Tibial artery (tissue), 4 donors: ENCODE measurements around the gene ADAMTS17.

ENCODE experiments used
- DNase-seq, 2 donors: peaks; one replicate each; pipeline ENCODE4 v3.0.0-alpha.2; 2019
- H3K27ac ChIP-seq, 2 donors: fragments of 200-600 bp; sonication (generic) in 1 of 2; 1 replicate in 1 of 2; 2 replicates in 1 of 2; pipeline ENCODE4 v1.5.1; 2018 to 2019; ENCODE audit warnings: mild to moderate bottlenecking in 1 of 2
- H3K27me3 ChIP-seq, 2 donors: fragments of 200-600 bp; sonication (generic) in 1 of 2; one replicate each; pipeline versions ENCODE4 v1.5.1 to v1.6.0; 2016 to 2019
- H3K36me3 ChIP-seq, 3 donors: fragments of 200-600 bp; sonication (generic) in 2 of 3; one replicate each; pipeline ENCODE4 v1.5.1; 2016 to 2019; ENCODE audit warnings: mild to moderate bottlenecking in 2 of 3
- H3K4me1 ChIP-seq, 4 donors: fragments of 200-600 bp; sonication (generic) in 2 of 4; 1 replicate in 3 of 4; 2 replicates in 1 of 4; pipeline ENCODE4 v1.5.1; 2016 to 2019
- H3K4me3 ChIP-seq, 2 donors: fragments of 200-600 bp; sonication (generic) in 1 of 2; 1 replicate in 1 of 2; 2 replicates in 1 of 2; pipeline ENCODE4 v1.5.1; 2018 to 2019; ENCODE audit warnings: mild to moderate bottlenecking in 2 of 2
- H3K9me3 ChIP-seq, 3 donors: fragments of 200-600 bp; sonication (generic) in 1 of 3; one replicate each; pipeline ENCODE4 v1.5.1; 2016 to 2019
- CTCF ChIP-seq, 2 experiments: fragments of 200-600 bp in 1 of 2; fragments of 450-650 bp in 1 of 2; IDR thresholded peaks; one replicate each; pipeline ENCODE4 v1.5.1; 2017 to 2019; ENCODE audit warnings: antibody characterized with exemption in 2 of 2, mild to moderate bottlenecking in 1 of 2, moderate library complexity in 1 of 2
- intact Hi-C: fragments of 100-400 bp; cut with DNase I; formaldehyde crosslinking; loops from one replicate; pipeline ENCODE4 v1.15.0; 2023; ENCODE audit warnings: low total_unique reads

Gene ADAMTS17

GRCh38 chr15:100298257-100298656 is 43.5 kb downstream of the ADAMTS17 start:
- no peak for TF ChIP-seq CTCF (IDR thresholded peaks at IDR 0.05)
- no peaks in the 10 kb centered on the region for H3K27me3 ChIP-seq
- peaks cover 0 to 10% (median 5%) of the 10 kb centered on the region in 3 donors for H3K9me3 ChIP-seq
- H3K4me3 ChIP-seq = no peak overlapping the region
- no peaks in the 10 kb centered on the region for H3K36me3 ChIP-seq
- no peak overlapping the region for H3K27ac ChIP-seq
- no peak for DNase-seq
- H3K4me1 ChIP-seq = peaks cover 0 to 6% (median 0%) of the 10 kb centered on the region in 4 donors
- intact Hi-C loops = no loop called here

GRCh38 chr15:100297812-100298211 is 44.0 kb downstream of the ADAMTS17 start:
- no peak for DNase-seq
- peaks cover 0 to 6% (median 0%) of the 10 kb centered on the region in 4 donors for H3K4me1 ChIP-seq
- intact Hi-C loops = no loop called here
- H3K4me3 ChIP-seq = no peak overlapping the region
- H3K27me3 ChIP-seq = no peaks in the 10 kb centered on the region
- no peaks in the 10 kb centered on the region for H3K36me3 ChIP-seq
- H3K9me3 ChIP-seq = peaks cover 0 to 10% (median 5%) of the 10 kb centered on the region in 3 donors
- no peak overlapping the region for H3K27ac ChIP-seq
- no peak for TF ChIP-seq CTCF (IDR thresholded peaks at IDR 0.05)

- intact Hi-C loops = no loop called here
- H3K4me1 ChIP-seq = peaks cover 0 to 6% (median 0%) of the 10 kb centered on the region in 4 donors
- H3K4me3 ChIP-seq = no peak overlapping the region
- no peaks in the 10 kb centered on the region for H3K36me3 ChIP-seq
- peaks cover 0 to 9% (median 5%) of the 10 kb centered on the region in 3 donors for H3K9me3 ChIP-seq
- no peaks in the 10 kb centered on the region for H3K27me3 ChIP-seq
- TF ChIP-seq CTCF (IDR thresholded peaks at IDR 0.05) = no peak
- H3K27ac ChIP-seq = no peak overlapping the region
- no peak for DNase-seq
Observed at GRCh38 chr15:100295939-100296565, 45.7 kb downstream of the ADAMTS17 start.

GRCh38 chr15:100292010-100292409 is 49.8 kb downstream of the ADAMTS17 start:
- intact Hi-C loops = no loop called here
- Histone ChIP-seq H3K27me3 (no peaks in the 10 kb centered on the region), H3K27ac (no peak overlapping the region), H3K4me1 (peaks cover 0 to 6% (median 0%) of the 10 kb centered on the region in 4 donors), H3K36me3 (no peaks in the 10 kb centered on the region), H3K9me3 (no peaks in the 10 kb centered on the region), H3K4me3 (no peak overlapping the region)
- DNase-seq = no peak
- no peak for TF ChIP-seq CTCF (IDR thresholded peaks at IDR 0.05)

GRCh38 chr15:100291106-100291505 is 50.7 kb downstream of the ADAMTS17 start:
- Histone ChIP-seq H3K4me3 (no peak overlapping the region), H3K27me3 (no peaks in the 10 kb centered on the region), H3K36me3 (no peaks in the 10 kb centered on the region), H3K9me3 (no peaks in the 10 kb centered on the region), H3K4me1 (peaks cover 0 to 1% (median 0%) of the 10 kb centered on the region in 4 donors), H3K27ac (no peak overlapping the region)
- no peak for DNase-seq
- no peak for TF ChIP-seq CTCF (IDR thresholded peaks at IDR 0.05)
- intact Hi-C loops = no loop called here
